Measurements from ENCODE around the gene IL26.

- TF ChIP-seq CTCF (IDR thresholded peaks at IDR 0.05): no peak
- no peak for TF ChIP-seq POLR2A (IDR thresholded peaks at IDR 0.05)
Observed at GRCh38 chr12:68260153-68260552, 34.5 kb upstream of the IL26 start.
